Liver (tissue), 9 donors: Measurements from ENCODE around the gene ALPK3. TPM values are rescaled to one million over a fixed set of nuclear protein-coding genes. Genes with fewer than 3 reads are reported as not detected.
A peak's percentile ranks its signal among the peaks of the same experiment; 100 is the strongest.

Experiments
- DNase-seq: peaks from one replicate; pipeline ENCODE4 v3.0.0-alpha.2; 2017; ENCODE audit warnings: low spot score
- H3K27ac ChIP-seq, 2 donors: one replicate each; pipeline ENCODE4 v1.7.0; 2013; ENCODE audit warnings: inconsistent platforms in 2 of 2, low read length in 2 of 2, control low read depth in 1 of 2, low read depth in 1 of 2, mild to moderate bottlenecking in 1 of 2
- H3K27me3 ChIP-seq, 4 donors: one replicate each; pipeline versions ENCODE4 v1.6.1 to v1.7.0; 2013; ENCODE audit warnings: low read length in 3 of 4, inconsistent platforms in 1 of 4, mild to moderate bottlenecking in 1 of 4, moderate library complexity in 1 of 4; ENCODE audit not compliant: control insufficient read depth in 4 of 4, insufficient read depth in 4 of 4
- H3K36me3 ChIP-seq, 4 donors: one replicate each; pipeline versions ENCODE4 v1.6.1 to v1.7.0; 2013; ENCODE audit warnings: low read length in 3 of 4, mild to moderate bottlenecking in 3 of 4, low read depth in 1 of 4, moderate library complexity in 1 of 4; ENCODE audit not compliant: control insufficient read depth in 4 of 4, insufficient read depth in 3 of 4
- H3K4me1 ChIP-seq, 4 donors: one replicate each; pipeline versions ENCODE4 v1.6.1 to v1.7.0; 2013; ENCODE audit warnings: low read length in 3 of 4, mild to moderate bottlenecking in 3 of 4, moderate library complexity in 1 of 4; ENCODE audit not compliant: control insufficient read depth in 4 of 4, insufficient read depth in 4 of 4
- H3K4me3 ChIP-seq, 3 donors: one replicate each; pipeline versions ENCODE4 v1.6.1 to v1.7.0; 2013; ENCODE audit warnings: low read length in 3 of 3, control low read depth in 1 of 3, low read depth in 1 of 3, mild to moderate bottlenecking in 1 of 3
- H3K9ac ChIP-seq, 2 donors: one replicate each; pipeline ENCODE4 v1.7.0; 2013; ENCODE audit warnings: low read length in 2 of 2, mild to moderate bottlenecking in 2 of 2, moderate library complexity in 2 of 2, control low read depth in 1 of 2, low read depth in 1 of 2
- H3K9me3 ChIP-seq, 4 donors: one replicate each; pipeline versions ENCODE4 v1.6.1 to v1.7.0; 2013; ENCODE audit warnings: low read length in 3 of 4; ENCODE audit not compliant: control insufficient read depth in 4 of 4
- EGR1 ChIP-seq, 2 donors: IDR thresholded peaks; 2 replicates each; pipeline ENCODE4 v1.6.1; 2016 to 2018; ENCODE audit warnings: antibody characterized with exemption in 2 of 2, low read depth in 2 of 2
- FOXA1 ChIP-seq: IDR thresholded peaks from 2 replicates; pipeline ENCODE4 v1.6.1; 2016; ENCODE audit warnings: antibody characterized with exemption
- FOXA2 ChIP-seq: IDR thresholded peaks from 2 replicates; pipeline ENCODE4 v1.6.1; 2016; ENCODE audit warnings: antibody characterized with exemption
- GABPA ChIP-seq, 2 donors: IDR thresholded peaks in 1 of 2; conservative IDR thresholded peaks in 1 of 2; 2 replicates each; pipeline ENCODE4 v1.6.1; 2016; ENCODE audit warnings: antibody characterized with exemption in 2 of 2, mild to moderate bottlenecking in 1 of 2, moderate library complexity in 1 of 2
- HNF4A ChIP-seq, 2 donors: conservative IDR thresholded peaks; 2 replicates each; pipeline ENCODE4 v1.6.1; 2016; ENCODE audit warnings: antibody characterized with exemption in 2 of 2, mild to moderate bottlenecking in 2 of 2
- HNF4G ChIP-seq: IDR thresholded peaks from 2 replicates; pipeline ENCODE4 v1.6.1; 2016; ENCODE audit warnings: antibody characterized with exemption
- JUND ChIP-seq, 2 donors: IDR thresholded peaks; 2 replicates each; pipeline ENCODE4 v1.6.1; 2016; ENCODE audit warnings: antibody characterized with exemption in 2 of 2
- RAD21 ChIP-seq, 2 donors: IDR thresholded peaks; 2 replicates each; pipeline ENCODE4 v1.6.1; 2016; ENCODE audit warnings: antibody characterized with exemption in 2 of 2, mild to moderate bottlenecking in 2 of 2
- REST ChIP-seq: IDR thresholded peaks from 2 replicates; pipeline ENCODE4 v1.6.1; 2016; ENCODE audit warnings: antibody characterized with exemption, mild to moderate bottlenecking
- RXRA ChIP-seq, 2 donors: IDR thresholded peaks; 2 replicates each; pipeline ENCODE4 v1.6.1; 2017 to 2018; ENCODE audit warnings: antibody characterized with exemption in 2 of 2, mild to moderate bottlenecking in 1 of 2
- SP1 ChIP-seq: IDR thresholded peaks from 2 replicates; pipeline ENCODE4 v1.6.1; 2018; ENCODE audit warnings: antibody characterized with exemption, mild to moderate bottlenecking
- TAF1 ChIP-seq: conservative IDR thresholded peaks from 2 replicates; pipeline ENCODE4 v1.6.1; 2016; ENCODE audit warnings: antibody characterized with exemption, mild to moderate bottlenecking
- WGBS: extraction: QIAGEN DNeasy Blood & Tissue Kit; methylation state at CpG from one replicate; pipeline ENCODE4 v1.1.7; 2013; 5-methylcytosine and 5-hydroxymethylcytosine counted together
- polyA plus RNA-seq, 2 donors: library from polyadenylated mRNA; stranded (reverse) in 1 of 2; unstranded in 1 of 2; fragments of 200-250 nt in 1 of 2; fragments of >200 nt in 1 of 2; fragmentation: Nextera tagmentation in 1 of 2; extraction: Ambion mirVana in 1 of 2; gene quantifications; one replicate each; pipeline versions ENCODE4 v1.2.1 to v1.2.3, GENCODE V29; 2013 to 2015
- total RNA-seq, 2 donors: library from RNA; depleted of rRNA; stranded (reverse); fragments of >200 nt; gene quantifications; one replicate each; pipeline ENCODE4 v1.2.3, GENCODE V29; 2014
- TF ChIP-seq, protein P1 (sequence below): fragments of 150-350 bp; IDR thresholded peaks from 2 replicates; pipeline ENCODE4 v1.5.1; 2017; ENCODE audit warnings: improper control_type of control experiment, low read depth, low read length; ENCODE audit not compliant: missing input control
- donor health status: healthy.
- donor health status: healthy.
- donor health status: healthy.
- donor health status: healthy.
- donor health status: healthy.

The ALPK3 gene
- total and polyA plus RNA-seq, 4 donors: 0.96 to 10.0 (median 2.8) TPM

- Histone ChIP-seq H3K36me3 (no peaks in the 10 kb centered on the region), H3K27ac (no peak overlapping the region), H3K4me3 (no peak overlapping the region), H3K27me3 (no peaks in the 10 kb centered on the region), H3K4me1 (peaks cover 0 to 10% (median 5%) of the 10 kb centered on the region in 4 donors), H3K9me3 (no peaks in the 10 kb centered on the region), H3K9ac (no peak overlapping the region)
- peak; percentile 67 for DNase-seq
- TF ChIP-seq SP1 (no peak), TAF1 (no peak), RAD21 (IDR thresholded peaks at IDR 0.05) (peak; percentile 90 to 94), RXRA (IDR thresholded peaks at IDR 0.05) (peak in 1 of 2 donors; percentile 25), FOXA2 (no peak), HNF4G (no peak), JUND (IDR thresholded peaks at IDR 0.05) (no peak), FOXA1 (no peak), HNF4A (conservative IDR thresholded peaks at IDR 0.05) (peak in 1 of 2 donors; percentile 38), EGR1 (IDR thresholded peaks at IDR 0.05; ENCODE audit: low read depth in 2 of 2) (no peak), GABPA (IDR thresholded peaks at IDR 0.05 in 1 of 2, conservative IDR thresholded peaks at IDR 0.05 in 1 of 2) (no peak), REST (no peak)
- TF ChIP-seq, protein P1, sequence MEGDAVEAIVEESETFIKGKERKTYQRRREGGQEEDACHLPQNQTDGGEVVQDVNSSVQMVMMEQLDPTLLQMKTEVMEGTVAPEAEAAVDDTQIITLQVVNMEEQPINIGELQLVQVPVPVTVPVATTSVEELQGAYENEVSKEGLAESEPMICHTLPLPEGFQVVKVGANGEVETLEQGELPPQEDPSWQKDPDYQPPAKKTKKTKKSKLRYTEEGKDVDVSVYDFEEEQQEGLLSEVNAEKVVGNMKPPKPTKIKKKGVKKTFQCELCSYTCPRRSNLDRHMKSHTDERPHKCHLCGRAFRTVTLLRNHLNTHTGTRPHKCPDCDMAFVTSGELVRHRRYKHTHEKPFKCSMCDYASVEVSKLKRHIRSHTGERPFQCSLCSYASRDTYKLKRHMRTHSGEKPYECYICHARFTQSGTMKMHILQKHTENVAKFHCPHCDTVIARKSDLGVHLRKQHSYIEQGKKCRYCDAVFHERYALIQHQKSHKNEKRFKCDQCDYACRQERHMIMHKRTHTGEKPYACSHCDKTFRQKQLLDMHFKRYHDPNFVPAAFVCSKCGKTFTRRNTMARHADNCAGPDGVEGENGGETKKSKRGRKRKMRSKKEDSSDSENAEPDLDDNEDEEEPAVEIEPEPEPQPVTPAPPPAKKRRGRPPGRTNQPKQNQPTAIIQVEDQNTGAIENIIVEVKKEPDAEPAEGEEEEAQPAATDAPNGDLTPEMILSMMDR: peak; percentile 76
- 59% methylated on average over 4 of the region's 4 CpGs for WGBS
These were observed 61.3 kb downstream of the ALPK3 start for GRCh38 chr15:84878504-84878903.

DNA sequence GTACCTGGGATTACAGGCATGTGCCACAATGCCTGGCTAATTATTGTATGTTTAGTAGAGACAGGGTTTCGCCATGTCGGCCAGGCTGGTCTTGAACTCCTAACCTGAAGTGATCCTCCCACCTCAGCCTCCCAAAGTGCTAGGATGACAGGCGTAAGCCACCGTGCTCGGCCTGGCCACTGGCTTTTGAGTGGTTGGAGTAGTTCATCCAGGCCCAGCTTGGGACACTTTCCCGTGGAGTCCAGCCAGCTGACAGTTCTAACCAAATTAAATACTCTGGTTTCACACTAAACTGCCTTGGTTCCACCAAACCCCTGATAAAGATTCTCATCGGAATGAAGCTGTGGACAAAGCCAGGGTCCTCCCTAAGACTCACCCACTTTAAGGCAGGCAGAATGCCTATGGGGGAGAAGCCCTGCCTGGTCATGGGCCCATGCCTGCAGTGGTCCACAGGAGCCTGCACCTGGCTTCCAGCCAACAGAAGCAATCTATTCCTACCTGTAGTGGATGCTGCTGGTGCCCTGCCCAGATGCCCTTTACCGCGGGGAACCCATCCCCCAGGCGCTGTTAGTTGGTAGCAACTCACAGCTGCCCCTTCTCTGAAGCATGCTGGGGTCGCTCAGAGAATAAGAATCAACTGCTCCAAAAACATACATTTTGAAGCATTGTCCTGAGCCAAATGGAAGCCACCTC, 62.1 kb downstream of the ALPK3 start:
- DNase-seq: no peak
- no peak for TF ChIP-seq HNF4G
- no peak for TF ChIP-seq REST
- TF ChIP-seq HNF4A (conservative IDR thresholded peaks at IDR 0.05): no peak
- no peak for TF ChIP-seq JUND (IDR thresholded peaks at IDR 0.05)
- Histone ChIP-seq H3K36me3 (no peaks in the 10 kb centered on the region), H3K9ac (no peak overlapping the region), H3K27ac (no peak overlapping the region), H3K4me1 (peaks cover 1 to 15% (median 8%) of the 10 kb centered on the region in 4 donors), H3K4me3 (no peak overlapping the region), H3K9me3 (no peaks in the 10 kb centered on the region), H3K27me3 (no peaks in the 10 kb centered on the region)
- 83% methylated on average over 11 of the region's 11 CpGs for WGBS
